Measurements from ENCODE around the gene ASCC3.

ASCC3 gene

DNA sequence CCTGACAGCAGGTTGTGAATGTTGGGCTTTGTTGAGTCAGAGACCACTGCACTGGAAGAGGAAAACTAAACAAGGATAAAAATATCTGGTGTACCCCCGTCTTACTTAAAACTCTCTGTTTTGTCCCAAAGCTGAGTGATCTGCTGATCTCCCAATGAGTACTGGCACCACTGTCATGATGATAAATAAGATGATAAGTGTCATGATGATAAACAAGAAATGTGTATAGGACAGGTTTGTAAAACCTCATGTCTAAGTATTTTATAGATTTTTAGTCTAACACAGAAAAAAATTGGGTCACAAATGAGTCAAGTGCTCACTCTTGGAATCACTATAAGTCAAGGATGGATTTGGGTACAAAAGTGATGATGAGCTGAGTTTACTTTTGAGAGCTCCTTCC is 407.9 kb downstream of the ASCC3 start:
- TF ChIP-seq CTCF (conservative IDR thresholded peaks at IDR 0.05; ENCODE audit: low read depth), result no peak
- ChIA-PET CTCF (no interaction called here), POLR2A (ENCODE audit: low non-redundant PET) (no interaction called here)
- no peak for DNase-seq (ENCODE audit: low spot score)
- no peak overlapping the region for H3K27ac ChIP-seq

DNA sequence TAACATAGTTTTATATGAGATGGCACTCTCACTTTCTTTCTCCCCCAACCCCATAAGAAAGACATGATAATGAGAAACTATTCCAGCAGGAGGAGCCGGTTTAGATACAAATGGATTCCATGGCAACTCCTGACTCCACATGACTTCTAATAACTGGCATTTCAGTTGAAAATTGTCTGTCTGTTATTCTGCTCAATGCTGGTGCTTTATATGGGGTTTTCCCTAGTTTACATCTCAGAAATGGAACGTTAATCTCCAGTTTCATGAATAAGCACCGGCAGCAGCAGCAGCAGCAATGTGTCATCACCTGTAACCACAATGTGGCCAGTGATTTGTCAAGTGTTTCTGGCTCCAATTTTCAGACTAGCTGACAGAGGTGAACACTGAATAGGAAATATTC is 408.5 kb downstream of the ASCC3 start:
- ChIA-PET POLR2A (ENCODE audit: low non-redundant PET) (no interaction called here), CTCF (no interaction called here)
- H3K27ac ChIP-seq, result no peak overlapping the region
- no peak for DNase-seq (ENCODE audit: low spot score)
- no peak for TF ChIP-seq CTCF (conservative IDR thresholded peaks at IDR 0.05; ENCODE audit: low read depth)

DNA sequence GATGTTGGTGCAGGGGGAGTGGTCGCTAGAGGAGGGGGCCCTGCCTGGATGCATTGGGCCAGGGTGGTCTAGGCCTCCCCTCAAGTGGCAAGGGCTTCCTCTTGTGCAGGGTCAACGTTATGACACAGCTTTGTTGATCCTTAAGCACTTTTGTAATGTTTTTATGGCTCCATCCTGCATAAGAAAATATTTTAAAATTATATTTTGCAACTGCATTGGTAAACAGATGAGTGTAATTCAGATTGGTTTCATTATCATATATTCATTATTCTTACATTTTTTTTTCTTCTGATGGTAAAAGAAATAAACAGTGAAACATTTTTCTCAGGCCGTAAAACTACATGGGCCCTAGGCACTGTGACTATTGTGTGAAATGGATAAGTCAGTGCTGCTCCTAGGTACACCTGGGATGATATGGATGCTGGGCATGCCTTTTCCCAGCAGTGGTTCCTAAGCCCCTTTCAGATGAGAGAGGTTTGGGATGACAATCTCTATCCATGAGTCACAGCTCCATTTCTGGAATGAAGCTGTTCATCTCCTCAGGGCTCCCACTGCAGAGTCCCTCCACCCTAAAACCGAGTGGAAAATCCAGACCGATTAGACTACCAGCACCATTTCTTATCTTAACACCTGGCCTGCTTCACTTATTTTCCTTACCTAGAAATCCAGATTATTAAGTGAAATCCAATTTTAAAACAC is 410.6 kb downstream of the ASCC3 start:
- CTCF ChIA-PET, result interaction anchor here (0.6 kb wide), 2 partner anchors 47 to 389 kb away, joined by 3 read pairs; no protein-coding TSS in a partner anchor
- POLR2A ChIA-PET (ENCODE audit: low non-redundant PET), result no interaction called here
- TF ChIP-seq CTCF (conservative IDR thresholded peaks at IDR 0.05; ENCODE audit: low read depth), result no peak
- H3K27ac ChIP-seq, result no peak overlapping the region
- no peak for DNase-seq (ENCODE audit: low spot score)

- ChIA-PET POLR2A (ENCODE audit: low non-redundant PET) (no interaction called here), CTCF (interaction anchor here (0.6 to 1.1 kb wide), 3 partner anchors 9 to 436 kb away, joined by 3 read pairs; no protein-coding TSS in a partner anchor)
- DNase-seq (ENCODE audit: low spot score), result no peak
- TF ChIP-seq CTCF (conservative IDR thresholded peaks at IDR 0.05; ENCODE audit: low read depth), result no peak
- no peak overlapping the region for H3K27ac ChIP-seq
Measured at GRCh38 chr6:100469101-100469859, 411.8 kb downstream of the ASCC3 start.

DNA sequence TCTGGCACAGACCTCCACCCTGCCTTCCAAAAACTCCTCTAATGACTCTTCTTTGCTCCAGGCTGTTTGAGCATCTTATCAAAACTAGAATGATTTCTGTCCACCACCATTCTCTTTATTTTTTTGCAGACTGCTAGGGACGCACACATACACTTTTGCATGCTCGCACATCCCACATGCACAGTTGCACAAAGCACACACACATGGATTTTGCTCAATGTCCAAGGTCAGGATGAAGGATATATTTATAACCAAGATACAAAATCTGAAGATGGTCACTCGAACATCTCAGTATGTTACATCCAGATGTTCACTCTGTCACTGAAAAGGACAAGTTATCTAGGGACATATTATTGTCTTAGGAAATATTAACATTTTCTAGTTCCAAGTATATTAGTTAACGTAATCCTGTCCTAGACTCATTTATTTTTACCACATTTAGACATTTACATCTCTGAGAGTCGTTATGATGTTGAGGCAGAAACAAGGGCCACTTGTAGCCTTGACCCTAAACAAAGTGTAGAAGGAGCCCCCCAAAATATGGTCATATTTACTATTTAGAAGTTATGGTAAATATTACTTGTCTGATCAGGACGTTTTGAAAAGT is 413.0 kb downstream of the ASCC3 start:
- TF ChIP-seq CTCF (conservative IDR thresholded peaks at IDR 0.05; ENCODE audit: low read depth), result no peak
- H3K27ac ChIP-seq, result no peak overlapping the region
- no peak for DNase-seq (ENCODE audit: low spot score)
- ChIA-PET CTCF (no interaction called here), POLR2A (ENCODE audit: low non-redundant PET) (no interaction called here)

GRCh38 chr6:100467129-100468015 is 413.8 kb downstream of the ASCC3 start:
- H3K27ac ChIP-seq, result no peak overlapping the region
- no peak for DNase-seq (ENCODE audit: low spot score)
- ChIA-PET CTCF (no interaction called here), POLR2A (ENCODE audit: low non-redundant PET) (no interaction called here)
- no peak for TF ChIP-seq CTCF (conservative IDR thresholded peaks at IDR 0.05; ENCODE audit: low read depth)
